Gastroesophageal sphincter (tissue), 4 donors: ENCODE measurements around the gene TGFBI. TPM values are rescaled to one million over a fixed set of nuclear protein-coding genes. Genes with fewer than 3 reads are reported as not detected.

ENCODE experiments used
- ATAC-seq: fragments of 150-250 bp; one replicate; pipeline ENCODE4 v1.9.1; 2016; ENCODE audit warnings: mild to moderate bottlenecking, moderate library complexity
- H3K27ac ChIP-seq, 4 donors: fragments of 200-600 bp; sonication (generic) in 3 of 4; 1 replicate in 3 of 4; 2 replicates in 1 of 4; pipeline ENCODE4 v1.5.1; 2016 to 2019
- H3K27me3 ChIP-seq: fragments of 200-600 bp; sonication (generic); one replicate; pipeline ENCODE4 v1.5.1; 2019
- H3K36me3 ChIP-seq, 2 donors: fragments of 200-600 bp; sonication (generic); one replicate each; pipeline ENCODE4 v1.5.1; 2019; ENCODE audit warnings: control low read depth in 1 of 2
- H3K4me1 ChIP-seq, 3 donors: fragments of 200-600 bp; sonication (generic); 1 replicate in 2 of 3; 2 replicates in 1 of 3; pipeline ENCODE4 v1.5.1; 2016 to 2019; ENCODE audit warnings: control low read depth in 2 of 3
- H3K4me3 ChIP-seq, 2 donors: fragments of 200-600 bp; sonication (generic); one replicate each; pipeline ENCODE4 v1.5.1; 2019; ENCODE audit warnings: mild to moderate bottlenecking in 1 of 2, moderate library complexity in 1 of 2
- H3K9me3 ChIP-seq, 3 donors: fragments of 200-600 bp; sonication (generic); one replicate each; pipeline ENCODE4 v1.5.1; 2017 to 2019; ENCODE audit warnings: control low read depth in 2 of 3
- EP300 ChIP-seq: sonication (generic); formaldehyde crosslinking; IDR thresholded peaks from one replicate; pipeline ENCODE4 v1.6.1; 2017; ENCODE audit warnings: antibody characterized with exemption, mild to moderate bottlenecking
- POLR2A ChIP-seq, 2 donors: fragments of 450-650 bp; IDR thresholded peaks; one replicate each; pipeline ENCODE4 v1.6.1; 2017; ENCODE audit warnings: antibody characterized with exemption in 2 of 2, mild to moderate bottlenecking in 2 of 2, moderate library complexity in 1 of 2
- POLR2AphosphoS5 ChIP-seq: sonication (generic); formaldehyde crosslinking; IDR thresholded peaks from one replicate; pipeline ENCODE4 v1.6.1; 2017; ENCODE audit warnings: antibody characterized with exemption
- WGBS, 2 donors: methylation state at CpG; one replicate each; pipeline ENCODE4 v1.1.5; 2018; ENCODE audit warnings: low coverage in 1 of 2; 5-methylcytosine and 5-hydroxymethylcytosine counted together
- total RNA-seq, 4 donors: library from RNA; depleted of rRNA; stranded (reverse); fragments of >200 nt; gene quantifications; one replicate each; pipeline ENCODE4 v1.1.0, GENCODE V29; 2016
- TF ChIP-seq, protein P1 (sequence below), 4 experiments: fragments of 200-600 bp in 2 of 4; fragments of 450-650 bp in 2 of 4; sonication (generic) in 1 of 4; IDR thresholded peaks; one replicate each; pipeline ENCODE4 v1.5.1; 2017 to 2019; ENCODE audit warnings: antibody characterized with exemption in 4 of 4, mild to moderate bottlenecking in 2 of 4, moderate library complexity in 2 of 4

TGFBI gene
- total RNA-seq, 4 donors from 2014 or later, result 29.0 to 159 (median 112) TPM

DNA sequence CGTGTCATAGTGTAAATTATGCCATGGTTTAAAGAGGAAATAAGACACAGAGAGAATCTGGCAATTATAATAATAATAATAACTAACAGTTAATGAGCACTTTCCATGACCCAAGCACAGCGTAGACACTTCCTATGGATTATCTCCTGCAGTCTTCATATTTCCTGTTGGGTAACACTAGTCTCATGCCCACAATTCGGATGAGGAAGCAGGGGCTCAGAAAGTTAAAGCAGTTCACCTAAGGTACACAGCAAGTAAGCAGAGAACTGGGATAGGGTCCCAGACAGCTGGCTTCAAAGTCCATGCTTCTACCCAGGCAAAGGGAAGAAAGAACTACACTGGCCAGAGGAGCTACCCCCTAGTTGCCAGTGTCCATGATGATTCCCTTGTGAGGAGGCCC is 27.9 kb upstream of the TGFBI start:
- peak overlapping the region in 1 of 4 donors; percentile 46 for H3K27ac ChIP-seq
- no peak overlapping the region for H3K4me3 ChIP-seq
- H3K36me3 ChIP-seq, result no peaks in the 10 kb centered on the region
- no peaks in the 10 kb centered on the region for H3K27me3 ChIP-seq
- TF ChIP-seq EP300, result no peak
- TF ChIP-seq POLR2AphosphoS5, result no peak
- TF ChIP-seq POLR2A (IDR thresholded peaks at IDR 0.05), result no peak
- TF ChIP-seq, protein P1, sequence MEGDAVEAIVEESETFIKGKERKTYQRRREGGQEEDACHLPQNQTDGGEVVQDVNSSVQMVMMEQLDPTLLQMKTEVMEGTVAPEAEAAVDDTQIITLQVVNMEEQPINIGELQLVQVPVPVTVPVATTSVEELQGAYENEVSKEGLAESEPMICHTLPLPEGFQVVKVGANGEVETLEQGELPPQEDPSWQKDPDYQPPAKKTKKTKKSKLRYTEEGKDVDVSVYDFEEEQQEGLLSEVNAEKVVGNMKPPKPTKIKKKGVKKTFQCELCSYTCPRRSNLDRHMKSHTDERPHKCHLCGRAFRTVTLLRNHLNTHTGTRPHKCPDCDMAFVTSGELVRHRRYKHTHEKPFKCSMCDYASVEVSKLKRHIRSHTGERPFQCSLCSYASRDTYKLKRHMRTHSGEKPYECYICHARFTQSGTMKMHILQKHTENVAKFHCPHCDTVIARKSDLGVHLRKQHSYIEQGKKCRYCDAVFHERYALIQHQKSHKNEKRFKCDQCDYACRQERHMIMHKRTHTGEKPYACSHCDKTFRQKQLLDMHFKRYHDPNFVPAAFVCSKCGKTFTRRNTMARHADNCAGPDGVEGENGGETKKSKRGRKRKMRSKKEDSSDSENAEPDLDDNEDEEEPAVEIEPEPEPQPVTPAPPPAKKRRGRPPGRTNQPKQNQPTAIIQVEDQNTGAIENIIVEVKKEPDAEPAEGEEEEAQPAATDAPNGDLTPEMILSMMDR (IDR thresholded peaks at IDR 0.05), result no peak
- ATAC-seq, result no peak
- no peaks in the 10 kb centered on the region for H3K9me3 ChIP-seq
- peaks cover 0 to 15% (median 0%) of the 10 kb centered on the region in 3 donors for H3K4me1 ChIP-seq
- WGBS, 2 donors, result 88% methylated on average over 2 to 3 of the region's 3 CpGs

DNA sequence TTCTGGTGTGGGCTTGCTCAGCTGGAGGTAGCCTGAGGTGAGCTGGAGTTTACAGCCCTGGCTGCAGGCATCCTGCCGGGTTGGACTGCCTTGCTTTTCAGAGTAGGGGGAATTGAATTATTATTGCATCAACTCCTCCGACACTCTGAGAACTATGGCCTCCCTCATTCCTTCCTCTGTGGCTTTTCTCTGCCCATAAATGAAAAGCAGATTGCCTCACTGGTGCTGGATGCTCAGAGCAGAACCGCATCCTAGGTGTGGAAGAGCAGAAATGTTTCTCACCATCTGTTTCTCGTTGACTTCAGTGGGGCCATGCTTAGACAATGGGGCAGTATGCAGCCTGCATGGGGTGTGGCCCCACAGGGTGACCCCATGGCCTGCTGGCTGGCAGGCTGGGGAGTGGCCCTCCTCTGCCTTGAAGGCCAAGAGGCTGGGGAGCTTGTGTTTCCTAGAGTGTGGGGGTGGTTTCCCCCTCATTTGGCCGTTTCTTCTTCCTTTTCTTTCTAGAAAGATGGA is 27.3 kb upstream of the TGFBI start:
- peak; percentile 18 for ATAC-seq
- H3K27ac ChIP-seq, result peak overlapping the region in 1 of 4 donors; percentile 46
- no peaks in the 10 kb centered on the region for H3K27me3 ChIP-seq
- no peaks in the 10 kb centered on the region for H3K36me3 ChIP-seq
- TF ChIP-seq, protein P1 (IDR thresholded peaks at IDR 0.05), result no peak
- TF ChIP-seq EP300 (no peak), POLR2A (IDR thresholded peaks at IDR 0.05) (no peak), POLR2AphosphoS5 (no peak)
- 66 to 80% methylated on average over 2 of the region's 5 CpGs for whole genome bisulfite sequencing, 2 donors
- H3K4me1 ChIP-seq, result peaks cover 0 to 15% (median 0%) of the 10 kb centered on the region in 3 donors
- no peak overlapping the region for H3K4me3 ChIP-seq
- no peaks in the 10 kb centered on the region for H3K9me3 ChIP-seq

DNA sequence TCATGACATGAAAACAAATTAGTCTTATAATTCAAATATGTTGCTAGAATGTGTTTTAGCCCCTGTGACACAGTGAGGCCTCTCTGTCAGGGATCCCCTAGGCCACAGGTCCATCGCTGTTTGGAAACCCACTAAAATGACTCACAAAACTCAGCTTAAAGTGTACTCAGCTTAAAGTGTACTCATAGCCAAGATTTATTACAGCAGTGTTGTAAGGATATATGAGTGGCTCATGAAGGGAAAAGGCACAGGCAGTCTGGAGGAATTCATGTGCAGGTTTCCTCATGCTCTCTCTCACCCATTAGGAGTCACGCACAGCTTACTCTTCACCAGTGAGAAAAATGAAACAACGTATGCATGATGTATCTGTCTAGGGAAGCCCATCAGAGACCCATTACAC is 24.4 kb upstream of the TGFBI start:
- WGBS, 2 donors, result 85 to 100% methylated on average over 2 to 3 of the region's 3 CpGs
- Histone ChIP-seq H3K27ac (no peak overlapping the region), H3K9me3 (no peaks in the 10 kb centered on the region), H3K36me3 (no peaks in the 10 kb centered on the region), H3K4me3 (no peak overlapping the region), H3K27me3 (no peaks in the 10 kb centered on the region), H3K4me1 (peaks cover 0 to 26% (median 5%) of the 10 kb centered on the region in 3 donors)
- ATAC-seq, result no peak
- TF ChIP-seq POLR2AphosphoS5, result peak; percentile 20
- TF ChIP-seq EP300, result no peak

DNA sequence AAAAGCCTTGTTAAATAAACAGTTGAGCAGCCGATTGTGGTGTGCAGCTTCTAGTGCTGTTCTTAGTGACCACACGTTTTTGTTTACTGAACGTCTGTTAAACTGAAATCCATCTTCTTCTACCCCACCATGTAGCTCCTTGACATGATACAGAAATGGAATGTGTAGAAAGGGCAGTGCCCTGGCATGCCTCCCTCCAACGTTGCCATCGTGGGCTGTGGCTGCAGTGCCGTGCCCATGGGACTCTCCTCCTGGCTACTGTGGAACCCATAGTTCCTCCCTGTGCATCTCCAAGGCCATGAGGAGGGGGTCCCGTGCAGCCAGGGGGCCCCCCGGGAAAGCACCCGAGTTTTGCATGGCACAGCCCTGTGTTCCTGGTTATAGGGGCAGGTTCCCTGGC is 23.3 kb upstream of the TGFBI start:
- H3K27ac ChIP-seq, result peak overlapping the region in 2 of 4 donors; percentile 65 to 73
- 53 to 73% methylated on average over 4 to 6 of the region's 9 CpGs for WGBS, 2 donors
- H3K4me3 ChIP-seq, result no peak overlapping the region
- ATAC-seq, result no peak
- H3K4me1 ChIP-seq, result peaks cover 0 to 26% (median 5%) of the 10 kb centered on the region in 3 donors
- H3K27me3 ChIP-seq, result no peaks in the 10 kb centered on the region
- no peaks in the 10 kb centered on the region for H3K9me3 ChIP-seq
- no peaks in the 10 kb centered on the region for H3K36me3 ChIP-seq
- no peak for TF ChIP-seq POLR2A (IDR thresholded peaks at IDR 0.05)
- TF ChIP-seq POLR2AphosphoS5, result no peak
- no peak for TF ChIP-seq EP300
- TF ChIP-seq, protein P1 (IDR thresholded peaks at IDR 0.05), result no peak

DNA sequence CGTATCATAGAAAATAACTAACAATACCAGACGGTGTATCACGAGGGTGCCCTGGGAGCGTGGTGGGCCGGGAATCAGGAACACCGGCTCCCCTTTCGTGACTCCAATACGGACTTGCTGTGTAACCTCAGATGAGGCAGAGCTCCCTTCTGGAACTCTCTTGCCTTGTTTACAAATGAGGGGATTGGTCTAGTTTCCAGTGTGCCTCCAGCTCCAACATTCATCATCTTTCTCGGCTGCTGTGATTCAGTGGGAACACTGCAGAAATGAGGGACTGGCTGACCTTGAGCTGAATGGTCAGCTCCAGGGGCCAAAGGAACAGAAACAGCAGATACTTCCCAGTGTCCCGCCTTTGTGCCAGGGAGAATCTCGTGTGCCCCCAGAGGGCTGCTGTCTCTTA is 22.6 kb upstream of the TGFBI start:
- Histone ChIP-seq H3K36me3 (no peaks in the 10 kb centered on the region), H3K9me3 (no peaks in the 10 kb centered on the region), H3K4me1 (peaks cover 0 to 31% (median 5%) of the 10 kb centered on the region in 3 donors), H3K4me3 (no peak overlapping the region), H3K27me3 (no peaks in the 10 kb centered on the region), H3K27ac (peak overlapping the region in 3 of 4 donors; percentile 21 to 73 (median 65))
- 58 to 73% methylated on average over 6 to 11 of the region's 11 CpGs for WGBS, 2 donors
- peak; percentile 39 for TF ChIP-seq POLR2AphosphoS5
- TF ChIP-seq, protein P1 (IDR thresholded peaks at IDR 0.05), result no peak
- ATAC-seq, result peak; percentile 44
